TTC549 (cell line): Measurements from ENCODE around the gene SLC19A1.

Experiments
- FAIRE-seq: peaks from 2 replicates; lab custom pipeline; 2012; peaks lifted over from hg19 to GRCh38; lab: Jason Lieb, UNC

SLC19A1 gene

DNA sequence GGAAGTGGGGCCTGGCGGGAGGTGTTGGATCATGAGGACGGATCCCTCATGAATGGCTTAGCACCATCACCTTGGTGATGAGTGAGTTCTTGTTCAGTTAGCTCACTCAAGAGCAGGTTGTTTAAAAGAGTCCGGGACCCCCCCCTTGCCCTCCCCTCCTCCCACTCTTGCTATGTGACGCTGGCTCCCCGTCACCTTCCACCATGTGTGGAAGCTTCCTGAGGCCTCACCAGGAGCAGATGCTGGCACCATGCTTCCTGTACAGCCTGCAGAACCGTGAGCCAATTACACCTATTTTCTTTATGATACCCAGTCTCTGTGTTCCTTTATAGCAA, 3.0 kb upstream of the SLC19A1 start:
- no peak for FAIRE-seq

GRCh38 chr21:45544449-45545235, 2.4 kb upstream of the SLC19A1 start:
- FAIRE-seq = no peak

DNA sequence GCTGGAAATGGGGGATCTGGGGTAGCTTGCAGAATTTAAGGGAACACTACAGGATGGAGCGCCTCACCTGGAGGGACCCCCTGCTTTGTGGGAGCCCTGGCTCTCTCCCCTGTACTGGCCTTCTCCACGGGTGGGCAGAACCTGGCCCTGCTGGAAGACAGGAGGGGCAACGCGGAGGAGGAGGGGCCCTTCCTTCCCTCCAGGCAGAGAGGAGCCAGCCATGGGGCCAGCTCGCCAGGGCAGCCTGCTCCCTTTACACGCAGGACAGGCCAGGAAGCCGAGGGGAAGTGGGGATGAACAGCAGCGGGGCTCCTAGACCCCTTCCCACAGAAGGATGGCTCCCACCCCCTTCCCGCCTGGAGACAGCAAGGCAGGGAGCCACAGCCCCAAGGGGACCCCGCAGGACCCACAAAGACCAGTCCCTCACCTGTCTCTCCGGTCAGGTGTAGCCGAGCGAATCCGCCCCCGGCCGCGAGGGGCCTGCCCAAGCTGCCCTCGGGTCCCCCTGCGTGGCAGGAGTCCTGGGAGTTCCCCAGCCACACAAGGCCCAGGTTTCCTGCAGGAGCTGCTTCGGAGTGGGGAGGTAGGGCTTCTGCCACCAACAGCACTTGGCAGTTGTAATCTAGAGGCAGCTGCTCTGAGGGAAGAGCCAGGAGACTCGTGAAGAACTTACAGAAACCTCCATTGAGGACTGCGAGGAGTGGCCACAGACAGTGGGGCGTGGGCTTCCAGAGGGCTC, 1.6 kb upstream of the SLC19A1 start:
- no peak for FAIRE-seq

- no peak for FAIRE-seq
Measured at GRCh38 chr21:45543371-45543709, 1.1 kb upstream of the SLC19A1 start.

GRCh38 chr21:45542667-45543370, 579 bp upstream of the SLC19A1 start:
- no peak for FAIRE-seq

DNA sequence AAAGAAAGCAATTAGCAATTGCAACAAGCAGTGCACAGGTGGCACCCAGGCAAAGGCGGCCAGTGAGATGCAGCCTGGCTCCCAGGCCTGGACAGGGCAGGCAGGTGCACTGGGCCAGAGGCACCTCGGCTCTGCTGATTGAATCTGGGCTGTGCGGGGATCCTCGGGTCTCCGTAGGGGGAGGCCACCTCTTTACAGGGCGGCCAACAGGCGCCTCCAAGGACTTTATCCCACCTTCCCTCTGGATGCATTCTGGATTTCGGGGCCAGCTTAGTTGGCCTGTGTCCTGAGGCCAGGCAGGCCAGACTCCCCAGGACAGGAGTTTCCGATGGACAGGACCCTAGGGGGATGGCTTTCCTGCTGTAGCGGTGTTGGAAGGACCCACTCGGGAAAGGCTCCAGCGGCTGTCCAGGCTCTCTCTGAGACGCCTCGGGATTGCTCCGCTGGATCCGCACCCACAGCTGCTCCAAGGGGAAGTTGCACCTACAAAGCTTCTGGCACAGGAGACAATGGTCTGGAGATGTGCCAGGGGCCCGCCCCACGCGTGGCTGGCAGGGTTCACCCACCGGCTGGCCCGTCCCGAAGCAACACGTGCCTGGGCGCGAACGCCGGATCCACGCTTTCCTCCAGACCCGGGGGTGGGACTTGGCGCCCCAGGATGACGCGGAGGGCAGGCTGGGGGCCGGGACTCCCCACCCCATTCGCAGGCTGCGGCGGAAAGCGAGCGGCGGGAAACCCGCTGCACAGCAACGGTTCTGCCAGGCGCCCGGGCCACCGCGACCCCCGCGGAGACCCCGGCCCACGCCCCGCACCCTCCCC, 810 bp downstream of the SLC19A1 start:
- FAIRE-seq = no peak

- FAIRE-seq = no peak
Measured at GRCh38 chr21:45540601-45540970, 1.7 kb downstream of the SLC19A1 start.

DNA sequence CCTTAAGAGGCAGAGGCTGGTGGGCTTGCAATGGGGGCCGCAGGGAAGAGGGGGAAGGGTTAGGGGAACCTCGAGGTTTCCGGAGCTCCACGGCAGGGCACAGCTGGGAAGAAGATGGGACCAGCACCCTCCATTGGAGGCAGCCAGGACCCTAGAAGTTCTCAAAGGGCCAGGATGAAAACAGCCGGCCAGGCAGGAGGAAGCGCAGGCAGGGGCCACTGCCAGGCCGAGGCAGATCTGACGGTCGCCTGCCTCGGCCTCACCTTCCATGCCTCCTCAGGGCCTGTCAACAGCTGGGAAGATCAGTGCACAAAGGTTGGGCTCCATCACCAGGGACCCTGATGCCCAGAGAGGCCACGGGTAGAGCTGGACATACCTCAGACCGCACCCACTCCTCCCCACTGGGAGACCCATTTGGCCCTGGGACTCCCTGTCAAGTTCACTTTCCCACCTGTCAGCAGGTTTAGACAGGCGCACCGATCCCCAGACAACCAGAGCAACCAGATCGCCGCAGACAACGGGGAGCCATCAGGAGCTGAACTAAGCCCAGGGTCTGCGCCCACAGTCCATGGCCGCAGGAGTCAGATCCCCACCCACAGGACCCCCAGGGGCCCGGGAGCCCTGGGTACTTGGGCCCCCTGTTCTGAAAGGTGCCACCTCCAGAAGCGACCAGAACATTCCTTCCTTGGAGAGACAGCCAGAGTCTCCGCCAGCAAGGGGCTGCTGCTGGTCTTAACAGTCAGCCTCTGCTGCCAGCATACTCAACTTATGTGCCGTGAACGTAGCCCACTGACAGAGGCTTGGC, 2.2 kb downstream of the SLC19A1 start:
- no peak for FAIRE-seq

DNA sequence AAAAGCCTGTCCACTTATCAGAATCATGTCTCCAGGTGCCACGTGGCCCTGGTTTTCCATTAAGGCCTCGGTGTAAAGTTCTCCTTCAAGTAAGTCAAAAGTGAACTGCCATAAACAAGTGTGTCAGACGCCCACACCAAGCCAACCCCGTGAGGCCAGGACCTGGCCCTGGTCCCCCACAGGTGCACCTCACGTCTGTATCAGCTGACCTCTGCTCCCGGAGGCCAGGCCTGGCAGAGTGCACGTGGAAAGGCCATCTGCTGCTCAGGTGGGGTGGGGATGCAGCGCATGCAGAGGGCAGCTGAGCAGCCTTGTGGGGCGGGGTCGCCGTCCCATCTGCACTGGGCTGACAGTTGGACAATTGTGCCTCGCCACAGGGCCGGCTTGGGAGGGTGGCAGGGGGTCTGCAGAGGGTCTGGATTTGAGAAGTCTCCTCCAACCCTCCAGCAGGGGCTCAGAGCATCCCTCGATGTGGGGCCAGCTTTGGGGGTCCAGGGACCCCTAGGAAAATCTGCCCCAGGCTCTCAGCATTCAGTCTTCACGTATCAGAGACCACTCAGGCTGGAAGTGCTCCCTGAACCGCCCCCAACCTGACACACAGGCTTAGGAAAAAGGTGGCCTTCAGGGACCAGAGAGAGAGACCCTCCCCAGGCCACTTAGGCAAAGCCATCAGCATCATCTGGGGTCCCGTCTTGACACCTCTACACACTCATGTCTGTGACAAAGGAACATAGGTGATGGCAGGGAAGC, 3.0 kb downstream of the SLC19A1 start:
- no peak for FAIRE-seq

GRCh38 chr21:45538381-45539045, 3.7 kb downstream of the SLC19A1 start:
- FAIRE-seq = no peak

- FAIRE-seq = no peak
Measured at GRCh38 chr21:45537746-45538291, 4.4 kb downstream of the SLC19A1 start.

DNA sequence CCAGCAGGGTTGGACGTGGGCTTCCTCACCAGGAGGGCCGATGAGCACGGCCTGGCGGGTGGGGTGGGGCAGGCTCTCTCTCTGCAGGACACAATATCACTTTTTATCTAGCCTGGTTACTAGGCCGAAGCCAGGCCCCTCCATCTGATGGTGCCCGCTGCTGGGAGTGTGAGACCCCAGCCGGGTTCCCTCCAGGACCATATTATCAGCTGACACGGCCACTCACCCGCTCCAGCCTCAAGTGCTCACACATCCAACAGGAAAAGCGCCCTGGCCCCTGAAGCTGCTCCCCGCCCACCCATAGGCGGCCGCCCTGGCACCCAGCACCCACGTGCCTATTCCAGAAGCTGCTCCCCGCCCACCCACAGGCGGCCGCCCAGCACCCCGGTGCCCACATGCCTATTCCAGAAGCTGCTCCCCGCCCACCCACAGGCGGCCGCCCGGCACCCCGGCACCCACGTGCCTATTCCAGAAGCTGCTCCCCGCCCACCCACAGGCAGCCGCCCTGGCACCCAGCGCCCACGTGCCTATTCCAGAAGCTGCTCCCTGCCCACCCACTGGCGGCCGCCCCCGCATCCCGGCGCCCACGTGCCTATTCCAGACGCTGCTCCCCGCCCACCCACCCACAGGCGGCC, 5.0 kb downstream of the SLC19A1 start:
- FAIRE-seq = no peak

DNA sequence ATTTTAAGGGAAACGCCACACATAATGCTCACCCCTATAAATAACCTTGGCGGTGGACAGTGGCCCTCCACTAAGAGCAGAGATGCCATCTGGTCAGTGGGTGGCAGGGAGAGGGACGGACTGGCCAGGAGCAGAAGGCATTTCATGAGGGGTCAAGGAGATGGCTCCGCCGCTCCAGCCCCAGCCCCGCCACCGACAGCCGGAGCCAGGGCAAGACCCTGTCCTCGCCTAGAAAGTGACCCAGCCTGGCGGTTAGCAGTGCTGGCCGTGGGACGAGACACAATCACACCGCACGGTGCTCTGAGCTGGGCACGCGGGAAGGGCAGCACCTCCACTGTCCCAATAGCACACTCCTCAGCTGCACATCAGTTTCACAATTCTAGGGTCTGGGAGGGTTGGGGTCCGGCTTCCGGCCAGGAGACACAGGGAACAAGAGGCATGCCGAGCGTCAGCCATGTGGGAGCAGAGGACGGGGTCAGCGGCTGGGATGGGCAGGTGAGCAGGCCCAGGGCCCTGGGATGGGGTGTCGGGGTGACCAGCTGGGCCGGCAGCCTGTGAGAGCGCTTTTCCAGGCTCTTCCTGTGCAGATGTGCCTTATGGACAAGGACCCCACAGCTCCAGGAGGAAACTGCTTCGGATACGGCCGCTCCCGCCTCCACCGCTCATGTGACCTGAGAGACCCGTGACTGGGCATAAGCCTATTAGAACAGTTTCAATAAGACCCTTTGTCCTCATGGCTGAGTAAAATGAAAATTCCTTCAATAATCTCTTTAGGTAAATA, 5.7 kb downstream of the SLC19A1 start:
- no peak for FAIRE-seq

DNA sequence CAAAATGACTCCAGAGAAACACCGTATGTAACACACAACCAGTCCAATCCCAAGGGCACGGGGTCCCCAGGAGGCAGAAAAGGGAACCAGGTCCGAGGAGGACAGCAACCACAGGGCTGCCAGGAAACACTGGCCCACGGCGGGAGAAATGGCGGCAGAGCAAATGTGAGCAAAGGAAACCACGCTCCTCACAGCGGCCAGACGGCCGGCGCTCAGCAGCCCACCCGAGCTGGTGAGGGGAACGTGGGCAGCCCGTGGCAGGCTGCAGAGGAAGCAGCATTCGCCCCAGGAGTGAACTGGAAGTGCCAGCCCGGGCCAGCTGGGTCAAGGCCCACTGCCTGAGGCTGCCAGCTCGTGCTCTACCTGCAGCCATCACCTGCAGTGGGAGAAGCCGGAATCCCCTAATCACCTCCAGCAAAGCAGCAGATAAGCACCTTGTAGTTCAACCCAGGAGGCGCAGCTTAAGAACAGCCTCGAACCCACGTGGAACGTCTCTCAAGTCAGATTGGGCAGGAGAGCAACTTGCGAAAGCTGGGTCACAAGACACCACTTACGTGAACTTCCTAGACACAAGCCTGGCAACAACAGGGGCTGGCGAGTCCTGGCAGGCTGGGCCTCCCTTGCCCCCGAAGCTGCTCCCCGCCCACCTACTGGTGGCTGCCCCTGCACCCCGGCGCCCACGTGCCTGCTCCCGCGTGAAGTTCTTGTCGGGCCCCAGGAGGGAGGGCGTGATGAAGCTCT, 6.7 kb downstream of the SLC19A1 start:
- FAIRE-seq = no peak

GRCh38 chr21:45534636-45535331, 7.5 kb downstream of the SLC19A1 start:
- FAIRE-seq = no peak

GRCh38 chr21:45533846-45534635, 8.2 kb downstream of the SLC19A1 start:
- FAIRE-seq = no peak
